GM12891 (cell line): ENCODE measurements around the gene C12orf43.

Experiments used
- POLR2A ChIP-seq: IDR thresholded peaks from 2 replicates; pipeline ENCODE4 v1.6.1; 2011; ENCODE audit warnings: low read depth, low read length, control low read depth
- POLR2AphosphoS5 ChIP-seq: IDR thresholded peaks from 2 replicates; pipeline ENCODE4 v1.6.1; 2011; ENCODE audit warnings: low read depth, low read length, control low read depth
- SPI1 ChIP-seq: IDR thresholded peaks from 2 replicates; pipeline ENCODE4 v1.6.1; 2011; ENCODE audit warnings: low read depth, low read length, control low read depth
- TAF1 ChIP-seq: IDR thresholded peaks from 2 replicates; pipeline ENCODE4 v1.6.1; 2011; ENCODE audit warnings: low read depth, low read length, control low read depth

DNA sequence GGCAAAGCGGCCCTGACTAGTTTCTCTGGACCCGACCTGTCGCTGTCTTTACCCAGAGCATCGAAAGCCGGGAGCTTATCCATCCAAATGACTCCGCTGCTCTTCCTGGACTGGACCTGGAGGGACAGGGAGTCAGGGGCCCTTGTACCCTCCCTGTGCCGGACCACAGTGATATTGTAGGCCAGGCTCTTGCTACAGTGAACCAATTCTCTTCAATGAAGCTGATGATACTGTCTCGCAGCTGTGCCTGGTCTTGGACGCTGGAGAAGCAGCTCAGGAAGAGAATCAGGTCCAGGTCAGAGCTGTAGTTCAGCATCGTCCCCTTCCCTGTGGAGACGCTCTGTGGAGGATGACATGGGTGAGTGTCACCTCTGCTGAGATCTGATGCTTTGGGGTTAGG, 37.4 kb upstream of the C12orf43 start:
- TF ChIP-seq POLR2A: no peak
- no peak for TF ChIP-seq POLR2AphosphoS5
- no peak for TF ChIP-seq TAF1
- no peak for TF ChIP-seq SPI1
